DMS153 (cell line): Measurements from ENCODE around the gene OR6Y1.

Experiments
- DNase-seq: peaks from one replicate; lab custom pipeline; 2025; lab: John Stamatoyannopoulos, UW

OR6Y1 gene, protein sequence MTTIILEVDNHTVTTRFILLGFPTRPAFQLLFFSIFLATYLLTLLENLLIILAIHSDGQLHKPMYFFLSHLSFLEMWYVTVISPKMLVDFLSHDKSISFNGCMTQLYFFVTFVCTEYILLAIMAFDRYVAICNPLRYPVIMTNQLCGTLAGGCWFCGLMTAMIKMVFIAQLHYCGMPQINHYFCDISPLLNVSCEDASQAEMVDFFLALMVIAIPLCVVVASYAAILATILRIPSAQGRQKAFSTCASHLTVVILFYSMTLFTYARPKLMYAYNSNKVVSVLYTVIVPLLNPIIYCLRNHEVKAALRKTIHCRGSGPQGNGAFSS

DNA sequence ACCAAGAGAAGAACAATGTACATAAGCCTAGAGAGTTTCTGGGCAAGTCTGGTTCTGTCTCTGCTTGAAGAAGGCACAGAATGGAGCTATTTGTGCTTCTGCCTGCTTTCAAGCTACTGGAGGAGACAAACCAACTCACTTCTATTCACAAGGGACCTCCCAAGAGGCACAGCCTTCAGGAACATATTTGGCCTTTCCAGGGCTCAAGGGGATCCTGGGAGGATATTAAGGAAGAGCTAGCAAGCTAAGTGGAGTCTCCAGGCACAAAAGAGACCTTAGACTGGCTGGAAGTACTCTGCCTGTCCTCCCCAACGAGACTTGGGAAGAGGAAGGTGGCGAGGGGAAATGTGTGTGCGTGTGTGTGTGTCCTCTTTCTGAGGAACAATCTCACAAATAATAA lies at the start of gene OR6Y1:
Gene OR6Y1, minus strand, starts transcription at position 54 of the 400 bp plus-strand sequence. CDS start 6,300 bp downstream, outside the sequence.
- DNase-seq: no peak

- DNase-seq: no peak
These were observed 46.5 kb upstream of the OR6Y1 start for GRCh38 chr1:158600735-158601134.

- DNase-seq: no peak
These were observed 32.7 kb upstream of the OR6Y1 start for GRCh38 chr1:158586942-158587341.

- no peak for DNase-seq
These were observed 29.8 kb upstream of the OR6Y1 start for GRCh38 chr1:158583962-158584361.

- no peak for DNase-seq
These were observed 25.5 kb upstream of the OR6Y1 start, which contains the start of gene OR10X1 for GRCh38 chr1:158579733-158580132. Gene OR10X1 (minus strand): TSS chr1:158579899. CDS start chr1:158579899, 0 bp downstream.

GRCh38 chr1:158577561-158577960 lies 23.4 kb upstream of the OR6Y1 start:
- DNase-seq: no peak

- DNase-seq: no peak
These were observed 18.0 kb upstream of the OR6Y1 start for GRCh38 chr1:158572226-158572625.

- no peak for DNase-seq
These were observed 16.3 kb upstream of the OR6Y1 start, which contains the start of gene OR6P1 for GRCh38 chr1:158570480-158570879. Gene OR6P1 (minus strand): TSS chr1:158570580. CDS start chr1:158563604, 6,976 bp downstream.

DNA sequence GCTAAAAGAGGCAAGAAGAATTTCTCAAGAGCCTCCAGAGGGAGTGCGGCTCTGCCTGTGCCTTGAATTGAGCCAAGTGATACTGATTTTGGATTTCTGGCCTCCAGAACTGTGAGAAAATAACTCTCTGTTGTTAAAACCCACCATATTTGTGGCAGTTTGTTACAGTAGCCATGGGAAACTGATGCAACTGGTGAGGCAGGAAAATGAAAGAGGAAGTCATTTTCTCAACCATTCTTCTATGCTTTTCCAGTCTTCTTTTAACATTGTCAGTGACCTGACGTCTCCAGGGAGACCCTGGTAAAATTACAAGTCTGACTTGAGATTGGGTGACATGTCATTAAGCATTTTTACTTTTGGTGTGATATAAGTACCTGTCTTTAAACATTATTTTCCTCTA lies 10.4 kb upstream of the OR6Y1 start:
- DNase-seq: no peak

DNA sequence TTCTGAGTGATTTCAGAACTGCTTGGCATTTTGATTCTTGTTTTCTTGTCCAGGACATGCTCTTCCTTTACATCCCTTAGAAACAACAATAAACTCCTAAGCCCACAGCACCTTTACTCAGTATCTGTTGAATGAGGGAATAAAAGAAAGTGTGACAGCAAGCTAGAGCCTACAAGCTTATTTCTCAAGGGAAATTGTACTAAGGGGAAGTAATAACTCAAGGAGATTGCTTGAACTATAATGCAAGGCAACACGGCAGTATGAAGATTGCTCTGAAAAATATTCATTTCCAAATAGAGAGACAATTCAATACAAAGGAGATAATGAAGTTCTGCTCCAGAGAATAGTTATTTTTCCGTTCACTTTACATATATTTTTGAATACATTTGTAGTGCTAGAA lies 9.6 kb upstream of the OR6Y1 start:
- no peak for DNase-seq

GRCh38 chr1:158559696-158560095 lies 5.5 kb upstream of the OR6Y1 start:
- no peak for DNase-seq

DNA sequence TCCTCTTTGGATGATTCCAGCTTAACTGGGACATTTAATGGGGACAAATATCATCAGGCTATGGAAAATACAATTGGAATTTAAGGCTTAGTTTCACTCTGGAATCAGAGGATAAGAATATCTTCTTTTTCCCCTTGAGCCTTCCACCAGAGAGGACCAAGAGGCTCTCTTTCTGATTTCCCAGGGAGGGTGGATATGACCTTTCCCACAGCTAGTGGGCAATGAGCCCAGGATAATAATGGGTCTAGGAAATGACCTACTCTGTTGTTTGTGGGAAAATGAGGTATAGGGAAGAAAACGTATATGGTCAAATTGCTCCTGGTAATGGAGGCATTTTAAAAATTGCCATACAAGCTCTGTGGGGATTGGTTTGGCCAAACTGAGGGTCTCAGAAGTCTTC lies 1.9 kb downstream of the OR6Y1 start:
- DNase-seq: no peak

DNA sequence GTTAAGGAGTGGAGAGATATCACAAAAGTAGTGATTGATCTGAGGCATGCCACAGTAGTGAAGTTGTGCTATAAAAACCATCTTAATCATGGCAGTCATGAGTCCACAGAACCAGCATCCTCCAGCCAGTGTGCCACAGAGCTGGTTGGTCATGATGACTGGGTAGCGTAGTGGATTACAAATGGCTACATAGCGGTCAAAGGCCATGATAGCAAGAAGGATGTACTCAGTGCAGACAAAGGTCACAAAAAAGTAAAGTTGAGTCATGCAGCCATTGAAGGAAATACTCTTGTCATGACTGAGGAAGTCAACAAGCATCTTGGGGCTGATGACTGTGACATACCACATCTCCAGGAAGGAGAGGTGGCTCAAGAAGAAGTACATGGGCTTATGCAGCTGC lies 6.7 kb downstream of the OR6Y1 start:
- no peak for DNase-seq

- no peak for DNase-seq
These were observed 16.6 kb downstream of the OR6Y1 start for GRCh38 chr1:158537609-158538008.

- no peak for DNase-seq
These were observed 19.7 kb downstream of the OR6Y1 start for GRCh38 chr1:158534496-158534895.

DNA sequence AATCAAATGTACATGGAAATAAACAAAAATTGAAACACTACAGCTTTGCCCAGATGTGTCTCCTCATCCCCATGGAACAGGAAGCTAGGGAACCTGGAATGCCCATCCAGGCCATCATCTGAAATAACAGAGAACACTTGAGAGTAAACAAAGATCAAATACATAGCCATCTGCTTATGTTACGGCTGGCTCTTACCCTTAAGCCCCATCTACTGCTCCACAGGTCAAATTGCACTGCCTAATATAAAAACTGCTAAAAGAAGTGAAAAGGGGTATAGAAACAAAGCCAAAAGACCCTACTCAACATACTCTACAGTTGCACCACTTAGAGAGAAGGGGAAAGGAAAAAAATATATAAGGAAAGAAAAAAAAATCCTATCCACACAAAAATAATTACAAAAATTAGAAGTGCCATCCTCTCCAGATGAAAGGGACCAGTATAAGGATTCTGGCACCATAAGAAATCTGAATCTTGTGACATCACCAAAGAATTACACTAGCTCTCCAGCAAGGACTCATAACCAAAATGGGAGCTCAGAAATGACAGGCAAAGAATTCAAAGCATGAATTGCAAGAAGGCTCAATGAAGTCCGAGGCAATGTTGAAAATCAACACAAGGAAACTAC lies 26.9 kb downstream of the OR6Y1 start:
- peak; percentile 68 for DNase-seq

GRCh38 chr1:158521666-158522058 lies 32.5 kb downstream of the OR6Y1 start:
- no peak for DNase-seq

DNA sequence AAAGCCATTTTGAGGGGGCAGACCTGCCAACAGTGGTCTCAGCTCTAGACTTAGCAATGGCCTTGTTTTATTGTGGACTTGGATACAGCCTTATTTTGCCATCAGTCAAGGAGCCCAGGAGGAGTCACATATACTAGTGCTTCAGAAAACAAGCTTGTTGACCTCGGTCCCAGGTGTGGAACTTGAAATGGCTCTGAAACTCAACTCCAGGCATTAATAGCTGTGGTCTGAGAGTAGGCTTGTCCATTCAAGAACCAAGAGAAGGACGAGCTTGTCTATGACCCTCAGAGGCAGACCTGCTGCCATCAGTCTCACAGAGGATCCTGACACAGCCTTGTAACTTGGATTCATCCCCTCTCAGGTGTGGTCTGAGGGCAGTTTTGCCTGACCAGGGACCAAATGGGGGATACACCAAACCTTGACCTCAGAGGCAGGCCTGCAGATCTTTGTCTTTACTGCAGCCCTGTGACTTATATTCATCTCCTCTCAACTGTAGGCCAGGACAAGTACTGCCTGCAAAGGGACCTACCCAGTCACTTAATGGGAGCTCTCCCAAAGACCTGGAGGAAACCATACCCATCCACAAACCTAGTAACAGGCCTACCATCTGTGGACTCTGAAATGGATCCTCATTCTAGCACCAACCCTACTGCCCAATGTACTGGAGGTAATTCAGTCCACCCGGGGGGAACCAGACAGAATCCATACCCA lies 33.1 kb downstream of the OR6Y1 start:
- DNase-seq: no peak

GRCh38 chr1:158520021-158520420 lies 34.2 kb downstream of the OR6Y1 start:
- no peak for DNase-seq

- DNase-seq: no peak
These were observed 37.2 kb downstream of the OR6Y1 start for GRCh38 chr1:158516966-158517365.

DNA sequence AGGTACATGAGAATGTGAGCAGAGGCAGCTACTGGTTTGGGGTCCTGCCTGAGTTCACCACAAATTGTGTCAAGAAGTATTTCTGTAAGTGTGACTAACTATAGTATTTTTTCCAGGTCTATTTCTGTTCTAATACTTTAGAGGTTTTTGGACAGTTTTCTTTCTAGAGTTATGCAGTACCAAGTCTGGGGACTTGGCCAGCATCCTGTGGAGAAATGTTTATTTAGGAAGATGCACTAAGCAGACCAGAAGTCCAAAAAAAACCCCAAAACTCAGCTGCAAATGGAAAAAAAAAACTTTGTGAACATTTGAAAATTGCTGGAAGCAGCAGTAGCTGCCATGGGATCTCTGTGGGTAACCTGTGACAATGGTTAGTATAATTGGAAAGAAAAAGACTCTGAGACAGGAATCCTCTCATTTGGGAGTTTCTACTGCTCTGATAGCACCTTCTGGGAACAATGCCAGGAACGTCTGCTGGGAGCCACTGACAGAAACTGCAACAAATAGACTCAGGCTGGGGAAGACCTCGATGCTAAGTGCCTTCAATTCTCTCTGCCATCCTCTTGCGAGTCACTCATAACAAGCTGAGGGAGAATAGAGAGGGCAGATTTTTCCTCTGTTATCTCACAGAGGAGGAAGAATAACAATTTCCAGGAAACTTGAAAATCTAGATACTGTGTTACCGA lies 44.6 kb downstream of the OR6Y1 start:
- no peak for DNase-seq

DNA sequence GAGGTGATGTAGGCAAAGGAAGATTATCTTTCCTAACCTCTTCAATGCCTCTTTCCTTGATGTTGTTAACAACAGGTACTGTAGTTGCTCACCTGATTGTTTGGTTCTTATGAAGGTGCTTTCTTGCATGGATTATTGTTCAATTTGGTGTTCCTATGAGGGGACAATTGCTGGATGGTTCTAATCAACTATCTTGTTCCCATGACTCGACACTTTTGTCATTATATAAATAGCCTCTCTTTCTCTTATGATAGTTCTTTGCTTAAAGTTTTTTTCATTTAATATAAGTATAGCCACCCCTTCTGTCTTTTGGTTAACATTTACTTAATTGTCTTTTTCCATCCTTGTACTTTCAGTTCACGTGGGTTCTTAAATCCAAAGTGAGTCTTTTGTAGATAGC lies 46.7 kb downstream of the OR6Y1 start:
- DNase-seq: no peak
